DND-41 (cell line): ENCODE measurements around the gene BARX1.

Experiments
- CTCF ChIP-seq: IDR thresholded peaks from 2 replicates; pipeline ENCODE4 v1.5.1; 2012; ENCODE audit warnings: borderline replicate concordance, low read length, moderate library complexity, mild to moderate bottlenecking; ENCODE audit not compliant: poor library complexity, severe bottlenecking; ENCODE audit errors: extremely low read depth
- EZH2 ChIP-seq: IDR thresholded peaks from 3 replicates; pipeline ENCODE4 v1.6.1; 2012; ENCODE audit warnings: borderline replicate concordance, low read depth, mild to moderate bottlenecking, moderate library complexity, low read length, inconsistent platforms; ENCODE audit not compliant: severe bottlenecking

DNA sequence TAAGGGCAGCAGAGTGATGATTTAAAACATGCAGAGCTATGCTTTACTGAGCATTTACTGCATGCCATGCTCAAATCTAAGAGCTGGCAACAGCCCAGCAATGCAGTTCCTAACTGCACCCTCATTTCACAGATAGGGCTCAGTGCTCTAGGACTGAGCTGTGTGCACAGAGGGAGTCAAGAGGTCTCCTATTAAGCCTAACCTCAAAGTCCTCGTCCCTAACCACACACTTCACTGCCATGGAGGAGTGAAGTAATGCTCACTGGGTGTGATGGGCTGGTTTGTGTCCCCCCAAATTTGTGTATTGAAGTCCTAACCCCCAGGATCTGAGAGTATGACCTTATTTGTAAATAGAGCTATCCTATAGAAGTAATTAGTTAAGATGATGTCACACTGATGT, 25.9 kb downstream of the BARX1 start:
- TF ChIP-seq CTCF = no peak
- TF ChIP-seq EZH2 = no peak
